ENCODE measurements around the gene GLB1L2.

GLB1L2 gene

GRCh38 chr11:134416726-134417125 is 84.9 kb downstream of the GLB1L2 start:
- no peak for TF ChIP-seq POLR2AphosphoS5 (IDR thresholded peaks at IDR 0.05; ENCODE audit: low read depth, low read length)
- TF ChIP-seq SIN3A (IDR thresholded peaks at IDR 0.05; ENCODE audit: borderline replicate concordance, insufficient read depth, low read length): no peak
- TF ChIP-seq REST (IDR thresholded peaks at IDR 0.05; ENCODE audit: insufficient read depth in 1 of 2, low read depth in 2 of 2, low read length in 2 of 2): no peak
- TF ChIP-seq TAF1 (IDR thresholded peaks at IDR 0.05; ENCODE audit: borderline replicate concordance, insufficient read depth, low read length): no peak
- no peak for TF ChIP-seq FOXP2 (optimal IDR thresholded peaks at IDR 0.05; ENCODE audit: borderline replicate concordance, extremely low read depth, extremely low read length, insufficient read depth)

GRCh38 chr11:134417871-134418840 is 86.4 kb downstream of the GLB1L2 start:
- TF ChIP-seq TAF1 (IDR thresholded peaks at IDR 0.05; ENCODE audit: borderline replicate concordance, insufficient read depth, low read length) (no peak), REST (IDR thresholded peaks at IDR 0.05; ENCODE audit: insufficient read depth in 1 of 2, low read depth in 2 of 2, low read length in 2 of 2) (peak; percentile 75 to 94)

- no peak for TF ChIP-seq TAF1 (IDR thresholded peaks at IDR 0.05; ENCODE audit: borderline replicate concordance, insufficient read depth, low read length)
- no peak for TF ChIP-seq REST (IDR thresholded peaks at IDR 0.05; ENCODE audit: insufficient read depth in 1 of 2, low read depth in 2 of 2, low read length in 2 of 2)
- TF ChIP-seq FOXP2 (optimal IDR thresholded peaks at IDR 0.05; ENCODE audit: borderline replicate concordance, extremely low read depth, extremely low read length, insufficient read depth): no peak
- TF ChIP-seq POLR2AphosphoS5 (IDR thresholded peaks at IDR 0.05; ENCODE audit: low read depth, low read length): no peak
- no peak for TF ChIP-seq SIN3A (IDR thresholded peaks at IDR 0.05; ENCODE audit: borderline replicate concordance, insufficient read depth, low read length)
These were observed 91.3 kb downstream of the GLB1L2 start for GRCh38 chr11:134423106-134423505.

- TF ChIP-seq REST (IDR thresholded peaks at IDR 0.05; ENCODE audit: insufficient read depth in 1 of 2, low read depth in 2 of 2, low read length in 2 of 2) (no peak), FOXP2 (optimal IDR thresholded peaks at IDR 0.05; ENCODE audit: borderline replicate concordance, extremely low read depth, extremely low read length, insufficient read depth) (no peak)
These were observed 93.6 kb downstream of the GLB1L2 start for GRCh38 chr11:134425413-134425812.

Measured in PFSK-1 (cell line).